K562 (cell line): Measurements from ENCODE around the gene CWF19L1. TPM values are rescaled to one million over a fixed set of nuclear protein-coding genes. Genes with fewer than 3 reads are reported as not detected.
A peak's percentile ranks its signal among the peaks of the same experiment; 100 is the strongest.

Source experiments
- BRD9 ChIP-seq: fragments of 450-650 bp; IDR thresholded peaks from 2 replicates; pipeline ENCODE4 v1.6.1; 2018; ENCODE audit warnings: low read depth; ENCODE audit not compliant: partially characterized antibody
- KHSRP ChIP-seq: fragments of 450-650 bp; IDR thresholded peaks from 2 replicates; pipeline ENCODE4 v1.6.1; 2017
- LEF1 ChIP-seq: fragments of 450-650 bp; IDR thresholded peaks from 2 replicates; pipeline ENCODE4 v1.6.1; 2016; ENCODE audit warnings: mild to moderate bottlenecking
- NRF1 ChIP-seq, 2 experiments: fragments of 450-650 bp; IDR thresholded peaks in 1 of 2; conservative IDR thresholded peaks in 1 of 2; 2 replicates each; pipeline ENCODE4 v1.6.1; 2014; ENCODE audit warnings: mild to moderate bottlenecking in 2 of 2
- POU5F1 ChIP-seq: fragments of 150-350 bp; IDR thresholded peaks from 2 replicates; pipeline ENCODE4 v1.6.1; 2014; ENCODE audit warnings: borderline replicate concordance, low read length, low read depth, mild to moderate bottlenecking; ENCODE audit not compliant: partially characterized antibody
- RB1 ChIP-seq: fragments of 450-650 bp; IDR thresholded peaks from 2 replicates; pipeline ENCODE4 v1.6.1; 2017; ENCODE audit warnings: low read depth, mild to moderate bottlenecking
- SUPT5H ChIP-seq: fragments of 450-650 bp; IDR thresholded peaks from 2 replicates; pipeline ENCODE4 v1.6.1; 2016
- TBP ChIP-seq: optimal IDR thresholded peaks from 2 replicates; pipeline ENCODE3; 2011; ENCODE audit warnings: low read depth, low read length, improper control_type of control experiment
- TEAD1 ChIP-seq, 2 experiments: fragments of 450-650 bp in 1 of 2; sonication (generic) in 1 of 2; formaldehyde crosslinking; IDR thresholded peaks; 2 replicates each; pipeline versions ENCODE4 v1.4.0 to v1.8.0; 2020 to 2022; ENCODE audit warnings: mild to moderate bottlenecking in 2 of 2, missing genetic modification reagents in 1 of 2
- TRIM28 ChIP-seq: fragments of 450-650 bp; IDR thresholded peaks from 2 replicates; pipeline ENCODE4 v1.6.1; 2017
- ZC3H8 ChIP-seq: fragments of 450-650 bp; IDR thresholded peaks from 2 replicates; pipeline ENCODE4 v1.6.1; 2017
- polyA plus RNA-seq, 8 experiments: library from polyadenylated mRNA; depleted of rRNA in 4 of 8; stranded (reverse) in 5 of 8; unstranded in 3 of 8; fragments of >200 nt; fragmentation: Nextera tagmentation in 2 of 8; fragmentation: Illumina TruSeq in 1 of 8; extraction: Ambion mirVana in 2 of 8; extraction: Trizol in 1 of 8; gene quantifications; 2 replicates each; pipeline versions ENCODE4 v1.2.1 to v1.2.3, GENCODE V29; 2011 to 2014; ENCODE audit warnings: inconsistent platforms in 1 of 8, missing spikeins in 1 of 8
- total RNA-seq, 7 experiments: library from RNA; depleted of rRNA in 6 of 7; stranded (reverse); fragments of >200 nt in 6 of 7; fragmentation: Illumina TruSeq in 2 of 7; extraction: Trizol in 2 of 7; gene quantifications; 2 replicates each; pipeline versions ENCODE4 v1.2.1 to v1.2.3, GENCODE V29; 2011 to 2021; ENCODE audit warnings: low replicate concordance in 1 of 7
- TF ChIP-seq, protein P1 (sequence below): fragments of 450-650 bp; IDR thresholded peaks from 2 replicates; pipeline ENCODE4 v1.6.1; 2016; ENCODE audit warnings: low read depth
- TF ChIP-seq, protein P2 (sequence below), 2 experiments: fragments of 450-650 bp; conservative IDR thresholded peaks; 2 replicates each; pipeline ENCODE4 v1.6.1; 2017; ENCODE audit warnings: mild to moderate bottlenecking in 2 of 2, moderate library complexity in 2 of 2
- TF ChIP-seq, protein P3 (sequence below): fragments of 450-650 bp; IDR thresholded peaks from 2 replicates; pipeline ENCODE4 v1.7.1; 2018; ENCODE audit warnings: mild to moderate bottlenecking, low read depth; ENCODE audit not compliant: partially characterized antibody

The CWF19L1 gene
- total and polyA plus RNA-seq, 9 of the 15 experiments (the other 6 are each of a cell fraction or from before 2014, with no cell fraction given) = 19.5 to 49.9 (median 30.9) TPM

DNA sequence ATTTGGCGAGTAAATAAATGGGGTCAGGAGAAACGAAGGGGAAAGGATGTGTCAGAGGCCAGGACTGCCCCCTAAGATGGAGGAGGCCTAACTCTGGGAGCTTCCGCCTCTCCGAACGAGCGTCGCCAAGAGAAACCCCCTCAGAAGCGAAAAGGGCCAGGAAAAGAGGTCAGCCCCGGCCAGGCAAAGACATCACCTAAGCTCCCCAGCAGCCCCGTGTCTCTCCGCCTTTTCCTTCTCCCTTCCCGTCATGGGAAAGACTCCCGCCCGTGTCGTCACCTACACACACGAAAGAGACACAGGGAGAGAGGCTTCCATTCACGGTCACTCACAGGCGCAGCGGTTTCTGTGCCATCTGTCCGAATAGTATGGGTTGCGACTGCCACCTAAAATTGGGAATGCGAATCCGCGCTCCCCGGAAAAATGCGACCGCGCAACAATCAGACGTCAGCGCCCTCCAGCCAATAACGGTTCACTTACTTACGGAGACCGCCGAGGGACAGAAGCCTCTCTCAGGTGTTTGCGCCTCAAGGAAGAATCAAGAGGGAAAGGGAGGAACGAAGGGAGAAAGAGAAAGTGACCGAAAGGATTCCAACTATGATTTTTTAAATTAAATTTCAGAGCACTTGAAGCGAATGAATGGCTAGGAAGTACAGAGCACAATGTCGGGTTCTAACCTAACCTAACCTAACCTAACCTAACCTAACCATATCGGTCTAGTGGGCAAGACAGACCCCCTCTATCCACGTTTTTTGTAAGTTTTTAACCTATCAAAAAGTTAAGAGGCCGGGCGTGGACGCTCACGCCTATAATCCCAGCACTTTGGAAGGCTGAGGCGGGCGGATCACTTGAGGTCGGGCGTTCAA lies at the start of gene CWF19L1 (continued):
- TF ChIP-seq, protein P1, sequence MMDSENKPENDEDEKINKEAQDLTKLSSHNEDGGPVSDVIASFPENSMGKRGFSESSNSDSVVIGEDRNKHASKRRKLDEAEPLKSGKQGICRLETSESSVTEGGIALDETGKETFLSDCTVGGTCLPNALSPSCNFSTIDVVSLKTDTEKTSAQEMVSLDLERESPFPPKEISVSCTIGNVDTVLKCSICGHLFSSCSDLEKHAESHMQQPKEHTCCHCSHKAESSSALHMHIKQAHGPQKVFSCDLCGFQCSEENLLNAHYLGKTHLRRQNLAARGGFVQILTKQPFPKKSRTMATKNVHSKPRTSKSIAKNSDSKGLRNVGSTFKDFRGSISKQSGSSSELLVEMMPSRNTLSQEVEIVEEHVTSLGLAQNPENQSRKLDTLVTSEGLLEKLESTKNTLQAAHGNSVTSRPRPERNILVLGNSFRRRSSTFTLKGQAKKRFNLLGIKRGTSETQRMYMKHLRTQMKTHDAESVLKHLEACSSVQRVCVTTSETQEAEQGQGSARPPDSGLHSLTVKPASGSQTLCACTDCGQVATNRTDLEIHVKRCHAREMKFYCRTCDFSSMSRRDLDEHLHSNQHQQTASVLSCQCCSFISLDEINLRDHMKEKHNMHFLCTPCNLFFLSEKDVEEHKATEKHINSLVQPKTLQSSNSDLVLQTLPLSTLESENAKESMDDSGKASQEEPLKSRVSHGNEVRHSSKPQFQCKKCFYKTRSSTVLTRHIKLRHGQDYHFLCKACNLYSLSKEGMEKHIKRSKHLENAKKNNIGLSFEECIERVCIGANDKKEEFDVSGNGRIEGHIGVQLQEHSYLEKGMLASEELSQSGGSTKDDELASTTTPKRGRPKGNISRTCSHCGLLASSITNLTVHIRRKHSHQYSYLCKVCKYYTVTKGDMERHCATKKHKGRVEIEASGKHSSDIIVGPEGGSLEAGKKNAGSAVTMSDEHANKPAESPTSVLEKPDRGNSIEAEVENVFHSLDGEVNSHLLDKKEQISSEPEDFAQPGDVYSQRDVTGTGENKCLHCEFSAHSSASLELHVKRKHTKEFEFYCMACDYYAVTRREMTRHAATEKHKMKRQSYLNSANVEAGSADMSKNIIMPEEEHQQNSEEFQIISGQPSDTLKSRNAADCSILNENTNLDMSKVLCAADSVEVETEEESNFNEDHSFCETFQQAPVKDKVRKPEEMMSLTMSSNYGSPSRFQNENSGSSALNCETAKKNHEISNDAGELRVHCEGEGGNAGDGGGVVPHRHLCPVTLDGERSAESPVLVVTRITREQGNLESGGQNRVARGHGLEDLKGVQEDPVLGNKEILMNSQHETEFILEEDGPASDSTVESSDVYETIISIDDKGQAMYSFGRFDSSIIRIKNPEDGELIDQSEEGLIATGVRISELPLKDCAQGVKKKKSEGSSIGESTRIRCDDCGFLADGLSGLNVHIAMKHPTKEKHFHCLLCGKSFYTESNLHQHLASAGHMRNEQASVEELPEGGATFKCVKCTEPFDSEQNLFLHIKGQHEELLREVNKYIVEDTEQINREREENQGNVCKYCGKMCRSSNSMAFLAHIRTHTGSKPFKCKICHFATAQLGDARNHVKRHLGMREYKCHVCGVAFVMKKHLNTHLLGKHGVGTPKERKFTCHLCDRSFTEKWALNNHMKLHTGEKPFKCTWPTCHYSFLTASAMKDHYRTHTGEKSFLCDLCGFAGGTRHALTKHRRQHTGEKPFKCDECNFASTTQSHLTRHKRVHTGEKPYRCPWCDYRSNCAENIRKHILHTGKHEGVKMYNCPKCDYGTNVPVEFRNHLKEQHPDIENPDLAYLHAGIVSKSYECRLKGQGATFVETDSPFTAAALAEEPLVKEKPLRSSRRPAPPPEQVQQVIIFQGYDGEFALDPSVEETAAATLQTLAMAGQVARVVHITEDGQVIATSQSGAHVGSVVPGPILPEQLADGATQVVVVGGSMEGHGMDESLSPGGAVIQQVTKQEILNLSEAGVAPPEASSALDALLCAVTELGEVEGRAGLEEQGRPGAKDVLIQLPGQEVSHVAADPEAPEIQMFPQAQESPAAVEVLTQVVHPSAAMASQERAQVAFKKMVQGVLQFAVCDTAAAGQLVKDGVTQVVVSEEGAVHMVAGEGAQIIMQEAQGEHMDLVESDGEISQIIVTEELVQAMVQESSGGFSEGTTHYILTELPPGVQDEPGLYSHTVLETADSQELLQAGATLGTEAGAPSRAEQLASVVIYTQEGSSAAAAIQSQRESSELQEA = peak; percentile 95
- TF ChIP-seq TRIM28 = no peak
- TF ChIP-seq ZC3H8 = no peak
- TF ChIP-seq TBP = peak; percentile 58
- 0 out of 4 replicates have a peak, but pooled peaks of 1 of the 2 experiments have one; percentile 29 for TF ChIP-seq TEAD1 (CRISPR knock-in tag; IDR thresholded peaks at IDR 0.05)
- TF ChIP-seq SUPT5H = peak; percentile 76
- TF ChIP-seq, protein P2, sequence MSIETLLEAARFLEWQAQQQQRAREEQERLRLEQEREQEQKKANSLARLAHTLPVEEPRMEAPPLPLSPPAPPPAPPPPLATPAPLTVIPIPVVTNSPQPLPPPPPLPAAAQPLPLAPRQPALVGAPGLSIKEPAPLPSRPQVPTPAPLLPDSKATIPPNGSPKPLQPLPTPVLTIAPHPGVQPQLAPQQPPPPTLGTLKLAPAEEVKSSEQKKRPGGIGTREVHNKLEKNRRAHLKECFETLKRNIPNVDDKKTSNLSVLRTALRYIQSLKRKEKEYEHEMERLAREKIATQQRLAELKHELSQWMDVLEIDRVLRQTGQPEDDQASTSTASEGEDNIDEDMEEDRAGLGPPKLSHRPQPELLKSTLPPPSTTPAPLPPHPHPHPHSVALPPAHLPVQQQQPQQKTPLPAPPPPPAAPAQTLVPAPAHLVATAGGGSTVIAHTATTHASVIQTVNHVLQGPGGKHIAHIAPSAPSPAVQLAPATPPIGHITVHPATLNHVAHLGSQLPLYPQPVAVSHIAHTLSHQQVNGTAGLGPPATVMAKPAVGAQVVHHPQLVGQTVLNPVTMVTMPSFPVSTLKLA (conservative IDR thresholded peaks at IDR 0.05) = peak; percentile 48 to 72
- peak; percentile 16 to 29; a peak in 1 of 4 replicates for TF ChIP-seq NRF1 (conservative IDR thresholded peaks at IDR 0.05 in 1 of 2, IDR thresholded peaks at IDR 0.05 in 1 of 2)
- 0 out of 2 replicates have a peak, but pooled peaks have one; percentile 43 for TF ChIP-seq LEF1
- TF ChIP-seq RB1 = peak; percentile 42; the same call in 1 of the 2 replicates
- TF ChIP-seq BRD9 = peak; percentile 27
- TF ChIP-seq POU5F1 = peak; percentile 86
- peak; percentile 25; the same call in 1 of the 2 replicates for TF ChIP-seq KHSRP
- TF ChIP-seq, protein P3, sequence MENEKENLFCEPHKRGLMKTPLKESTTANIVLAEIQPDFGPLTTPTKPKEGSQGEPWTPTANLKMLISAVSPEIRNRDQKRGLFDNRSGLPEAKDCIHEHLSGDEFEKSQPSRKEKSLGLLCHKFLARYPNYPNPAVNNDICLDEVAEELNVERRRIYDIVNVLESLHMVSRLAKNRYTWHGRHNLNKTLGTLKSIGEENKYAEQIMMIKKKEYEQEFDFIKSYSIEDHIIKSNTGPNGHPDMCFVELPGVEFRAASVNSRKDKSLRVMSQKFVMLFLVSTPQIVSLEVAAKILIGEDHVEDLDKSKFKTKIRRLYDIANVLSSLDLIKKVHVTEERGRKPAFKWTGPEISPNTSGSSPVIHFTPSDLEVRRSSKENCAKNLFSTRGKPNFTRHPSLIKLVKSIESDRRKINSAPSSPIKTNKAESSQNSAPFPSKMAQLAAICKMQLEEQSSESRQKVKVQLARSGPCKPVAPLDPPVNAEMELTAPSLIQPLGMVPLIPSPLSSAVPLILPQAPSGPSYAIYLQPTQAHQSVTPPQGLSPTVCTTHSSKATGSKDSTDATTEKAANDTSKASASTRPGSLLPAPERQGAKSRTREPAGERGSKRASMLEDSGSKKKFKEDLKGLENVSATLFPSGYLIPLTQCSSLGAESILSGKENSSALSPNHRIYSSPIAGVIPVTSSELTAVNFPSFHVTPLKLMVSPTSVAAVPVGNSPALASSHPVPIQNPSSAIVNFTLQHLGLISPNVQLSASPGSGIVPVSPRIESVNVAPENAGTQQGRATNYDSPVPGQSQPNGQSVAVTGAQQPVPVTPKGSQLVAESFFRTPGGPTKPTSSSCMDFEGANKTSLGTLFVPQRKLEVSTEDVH = peak; percentile 71
